T follicular helper cell (primary cell): ENCODE measurements around the gene NOL4L.

Experiments used
- DNase-seq: peaks from one replicate; pipeline ENCODE4 v3.0.0-alpha.2; 2020; ENCODE audit warnings: low read depth

NOL4L gene

DNA sequence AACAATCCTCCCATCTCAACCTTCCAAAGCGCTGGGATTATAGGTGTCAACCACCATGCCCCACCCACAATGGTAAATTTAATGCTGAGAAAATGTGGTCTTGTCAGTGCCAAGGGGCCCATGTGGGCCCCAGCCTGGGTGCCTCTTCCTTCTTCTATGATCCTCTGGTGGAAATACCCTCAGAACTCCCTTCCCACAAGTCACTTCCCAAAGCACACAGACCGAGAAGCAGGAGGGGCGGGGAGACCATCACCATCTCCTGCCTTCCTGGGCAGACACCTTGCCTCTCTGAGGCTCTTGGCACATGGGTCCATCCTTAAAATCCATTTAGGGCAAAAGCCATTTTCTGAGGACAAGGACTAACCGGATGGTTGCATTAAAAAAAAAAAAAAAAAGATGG, 59.0 kb downstream of the NOL4L start:
- no peak for DNase-seq

DNA sequence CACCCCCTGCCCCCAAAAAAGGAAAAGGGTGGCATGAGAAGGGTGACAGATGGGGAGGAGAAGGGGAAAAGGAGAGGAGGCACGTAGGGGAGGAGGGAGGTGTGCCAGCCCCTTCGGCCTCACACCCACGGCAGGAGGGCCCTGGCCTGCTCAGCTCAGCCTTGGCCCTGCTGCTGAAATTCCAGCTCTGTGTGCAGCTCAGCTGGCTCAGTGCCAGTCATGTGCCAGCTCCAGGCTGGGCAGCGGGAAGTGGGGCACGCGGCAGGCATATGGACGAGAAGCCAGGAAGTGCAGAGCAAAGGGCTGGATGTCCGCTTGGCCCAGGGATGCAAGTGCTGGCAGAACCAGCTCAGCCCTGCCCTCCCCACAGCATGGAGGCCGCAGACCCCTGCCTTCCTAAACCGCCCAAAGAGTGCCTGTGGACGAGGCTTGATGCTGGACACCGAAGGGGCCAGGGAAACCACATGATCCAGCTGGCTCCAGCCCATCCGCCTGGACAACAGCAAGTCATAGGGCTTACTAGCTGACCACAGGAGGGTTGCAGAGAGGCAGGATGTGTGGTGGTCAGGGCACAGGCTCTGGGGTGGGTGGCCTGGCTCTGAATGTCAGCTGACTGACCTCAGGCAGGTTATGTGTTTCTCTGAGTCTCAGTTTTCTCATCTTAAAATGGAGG, 60.2 kb downstream of the NOL4L start:
- DNase-seq, result no peak

- no peak for DNase-seq
Measured at GRCh38 chr20:32523613-32524213, 61.4 kb downstream of the NOL4L start.

GRCh38 chr20:32522776-32523612, 62.1 kb downstream of the NOL4L start:
- no peak for DNase-seq

GRCh38 chr20:32522526-32522775, 62.7 kb downstream of the NOL4L start:
- no peak for DNase-seq

- peak; percentile 53 for DNase-seq
Measured at GRCh38 chr20:32521780-32522525, 63.2 kb downstream of the NOL4L start.

DNA sequence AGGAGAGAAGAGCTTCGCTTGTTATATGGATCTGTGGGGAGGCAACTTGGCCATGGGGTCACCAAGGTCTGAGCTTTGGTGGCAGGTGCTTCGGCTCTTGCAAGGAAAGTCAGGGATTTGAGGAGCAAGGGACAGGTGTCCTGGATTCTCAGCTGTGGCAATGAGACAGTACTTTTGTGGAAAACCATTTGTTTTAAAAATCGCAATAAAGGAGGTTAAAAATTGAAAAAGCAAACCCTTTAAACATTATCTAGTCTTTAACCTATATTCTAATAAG, 64.3 kb downstream of the NOL4L start:
- no peak for DNase-seq

- DNase-seq, result no peak
Measured at GRCh38 chr20:32519381-32519730, 65.8 kb downstream of the NOL4L start.

- no peak for DNase-seq
Measured at GRCh38 chr20:32518593-32519380, 66.3 kb downstream of the NOL4L start.

- DNase-seq, result no peak
Measured at GRCh38 chr20:32517914-32518592, 67.1 kb downstream of the NOL4L start.

GRCh38 chr20:32517518-32517873, 67.6 kb downstream of the NOL4L start:
- no peak for DNase-seq

- DNase-seq, result no peak
Measured at GRCh38 chr20:32516583-32517517, 68.3 kb downstream of the NOL4L start.

GRCh38 chr20:32515631-32516101, 69.5 kb downstream of the NOL4L start:
- no peak for DNase-seq

DNA sequence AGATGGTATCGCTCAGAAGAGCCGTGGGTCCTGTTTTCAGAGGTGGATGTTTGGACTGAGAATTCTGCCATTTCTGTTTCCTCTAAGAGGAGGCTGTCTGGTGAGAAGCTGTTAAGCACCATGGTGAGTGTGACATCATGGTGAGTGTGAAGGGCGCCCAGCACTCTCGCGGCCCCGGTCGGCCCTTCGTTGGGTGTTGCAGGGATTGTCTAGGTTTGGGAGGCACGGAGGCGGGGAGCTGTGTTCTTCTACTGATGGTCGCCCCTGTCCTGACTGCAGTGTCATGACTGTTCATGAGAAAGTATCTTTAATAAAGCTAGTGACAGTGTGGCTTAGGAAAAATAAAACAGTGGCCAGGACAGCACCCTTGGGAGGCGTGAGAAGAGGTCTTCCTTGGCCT, 70.4 kb downstream of the NOL4L start:
- no peak for DNase-seq

GRCh38 chr20:32513031-32513866, 71.9 kb downstream of the NOL4L start:
- no peak for DNase-seq

GRCh38 chr20:32512047-32512385, 73.1 kb downstream of the NOL4L start:
- DNase-seq, result no peak

GRCh38 chr20:32511358-32512046, 73.6 kb downstream of the NOL4L start:
- no peak for DNase-seq

DNA sequence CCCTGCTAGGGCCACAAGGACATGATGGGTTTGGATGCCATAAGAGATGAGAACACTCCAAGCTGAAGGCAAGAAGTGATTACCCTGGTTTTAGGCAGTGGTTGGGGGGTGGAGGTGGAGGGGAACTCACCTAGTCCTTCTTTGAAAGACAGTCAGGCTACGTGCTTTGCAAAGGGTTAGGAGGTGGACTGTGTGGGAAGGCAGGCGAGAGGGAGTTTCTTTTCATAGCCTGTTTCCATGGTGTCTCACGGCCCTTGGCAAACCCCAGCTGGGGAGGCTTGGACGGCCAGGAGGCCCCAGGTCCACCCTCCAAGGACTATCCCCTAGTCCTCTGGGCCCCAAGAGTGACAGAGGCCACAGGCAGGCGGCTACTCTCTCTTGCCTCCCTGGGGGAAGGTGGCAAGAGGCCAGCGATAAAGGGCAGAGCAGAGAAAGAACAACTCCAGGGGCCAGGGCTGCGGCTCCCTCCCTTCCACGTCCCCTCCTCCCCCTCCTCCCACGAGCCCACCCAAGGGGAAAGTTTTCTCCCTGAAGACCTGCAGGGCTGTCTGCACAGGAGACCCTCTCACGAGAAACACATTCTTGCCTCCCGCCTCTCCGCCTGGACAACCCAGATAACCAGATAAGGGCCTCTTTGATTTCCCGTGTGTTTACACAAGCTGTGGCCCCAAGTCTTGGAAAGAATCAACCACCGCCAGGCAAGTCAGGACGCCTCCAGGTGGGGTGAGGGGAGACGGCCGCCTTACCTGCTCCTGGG, 74.4 kb downstream of the NOL4L start:
- DNase-seq, result no peak
